GM12891 (cell line): ENCODE results near the gene MED27.

Experiments used
- POLR2A ChIP-seq: IDR thresholded peaks from 2 replicates; pipeline ENCODE4 v1.6.1; 2011; ENCODE audit warnings: low read depth, low read length, control low read depth
- POLR2AphosphoS5 ChIP-seq: IDR thresholded peaks from 2 replicates; pipeline ENCODE4 v1.6.1; 2011; ENCODE audit warnings: low read depth, low read length, control low read depth
- POU2F2 ChIP-seq: IDR thresholded peaks from 2 replicates; pipeline ENCODE4 v1.6.1; 2011; ENCODE audit warnings: low read depth, mild to moderate bottlenecking, control low read depth, low read length, moderate library complexity
- TAF1 ChIP-seq: IDR thresholded peaks from 2 replicates; pipeline ENCODE4 v1.6.1; 2011; ENCODE audit warnings: low read depth, low read length, control low read depth

DNA sequence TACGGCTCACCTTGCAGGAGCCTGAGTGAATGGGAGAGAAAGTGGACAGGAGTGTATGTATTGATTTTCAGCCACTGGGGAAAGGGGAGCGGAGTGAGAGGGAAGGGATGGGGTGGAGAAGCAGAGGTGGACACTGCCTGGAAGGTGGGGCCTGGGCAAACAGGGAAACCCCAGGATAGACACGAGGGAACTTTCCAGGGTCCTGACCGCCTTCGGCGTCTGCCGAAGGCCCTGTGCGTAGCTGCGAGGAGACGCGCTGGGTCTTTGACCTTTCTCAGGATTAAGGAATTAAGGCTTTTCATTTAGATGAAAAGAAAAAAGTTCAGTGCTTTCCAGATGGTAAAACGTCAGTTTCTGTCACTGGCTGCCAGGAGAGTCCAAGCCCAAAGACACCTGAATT, 205.2 kb downstream of the MED27 start:
- TF ChIP-seq POLR2A (no peak), TAF1 (no peak), POLR2AphosphoS5 (no peak), POU2F2 (no peak)
